Measurements from ENCODE around the gene DCTN2.
"Not testable (repeated sequence)": the region's sequence is repeated elsewhere in the genome, so short reads cannot be mapped to it uniquely, and the experiment has no call there.

- not testable (repeated sequence) for TF ChIP-seq CTCF (IDR thresholded peaks at IDR 0.05); POLR2AphosphoS5 (IDR thresholded peaks at IDR 0.05); POLR2A (IDR thresholded peaks at IDR 0.05; ENCODE audit: low read depth); EP300 (IDR thresholded peaks at IDR 0.05)
Measured at GRCh38 chr12:57507796-57508195, 39.2 kb downstream of the DCTN2 start.
